Ascending aorta (tissue), 2 donors: ENCODE measurements around the gene SEC22C. TPM values are rescaled to one million over a fixed set of nuclear protein-coding genes. Genes with fewer than 3 reads are reported as not detected.

Experiments used
- DNase-seq, 2 donors: peaks; one replicate each; pipeline ENCODE4 v3.0.0-alpha.2; 2019; ENCODE audit warnings: low spot score in 2 of 2
- H3K27ac ChIP-seq, 2 donors: fragments of 200-600 bp; sonication (generic); one replicate each; pipeline ENCODE4 v1.5.1; 2016 to 2017; ENCODE audit warnings: mild to moderate bottlenecking in 1 of 2
- H3K27me3 ChIP-seq: fragments of 200-600 bp; sonication (generic); one replicate; pipeline ENCODE4 v1.5.1; 2017
- H3K36me3 ChIP-seq, 2 donors: fragments of 200-600 bp; sonication (generic); one replicate each; pipeline ENCODE4 v1.5.1; 2016
- H3K4me1 ChIP-seq, 2 donors: fragments of 200-600 bp; sonication (generic); one replicate each; pipeline ENCODE4 v1.5.1; 2016 to 2017; ENCODE audit warnings: mild to moderate bottlenecking in 1 of 2
- H3K4me3 ChIP-seq, 2 donors: fragments of 200-600 bp; sonication (generic); one replicate each; pipeline ENCODE4 v1.5.1; 2016 to 2017; ENCODE audit warnings: mild to moderate bottlenecking in 1 of 2
- H3K9me3 ChIP-seq, 2 donors: fragments of 200-600 bp; sonication (generic); one replicate each; pipeline ENCODE4 v1.5.1; 2016
- intact Hi-C: fragments of 100-400 bp; cut with DNase I; formaldehyde crosslinking; loops from one replicate; pipeline ENCODE4 v1.15.1; 2023
- total RNA-seq: library from RNA; depleted of rRNA; stranded (reverse); fragments of >200 nt; gene quantifications from one replicate; pipeline ENCODE4 v1.1.0, GENCODE V29; 2016
- TF ChIP-seq, protein P1 (sequence below), 3 experiments: fragments of 200-600 bp in 2 of 3; fragments of 450-650 bp in 1 of 3; sonication (generic) in 2 of 3; IDR thresholded peaks; one replicate each; pipeline ENCODE4 v1.5.1; 2016 to 2019; ENCODE audit warnings: antibody characterized with exemption in 3 of 3, mild to moderate bottlenecking in 1 of 3, moderate library complexity in 1 of 3

SEC22C gene
- total RNA-seq, 1 donor from 2014 or later, result 28.3 TPM

DNA sequence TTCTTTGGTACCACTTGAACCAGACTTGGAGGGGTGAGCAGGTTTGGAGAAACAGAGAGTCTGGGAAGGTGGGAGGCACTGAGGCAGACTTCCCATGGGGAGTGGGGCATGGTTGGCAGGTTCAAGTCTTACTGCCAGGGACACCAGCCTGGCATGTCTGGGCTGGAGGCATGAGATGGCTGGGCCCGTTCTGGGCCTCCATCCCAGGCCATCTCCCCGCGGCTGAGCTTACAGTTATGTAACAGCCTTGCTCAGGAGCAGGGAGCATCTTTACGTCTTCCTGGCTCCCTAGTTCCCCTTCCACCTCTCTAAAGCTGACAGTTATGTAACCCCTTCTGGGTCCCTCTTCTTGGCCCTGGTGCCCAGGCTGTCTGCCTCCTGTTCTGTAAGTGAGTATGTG is 66.9 kb downstream of the SEC22C start:
- DNase-seq, result no peak
- Histone ChIP-seq H3K27me3 (no peaks in the 10 kb centered on the region), H3K9me3 (no peaks in the 10 kb centered on the region), H3K36me3 (no peaks in the 10 kb centered on the region), H3K4me1 (peaks cover 22 to 37% of the 10 kb centered on the region in 2 donors), H3K4me3 (no peak overlapping the region), H3K27ac (peak overlapping the region; percentile 86 to 88)
- intact Hi-C loops, result no loop called here
- TF ChIP-seq, protein P1, sequence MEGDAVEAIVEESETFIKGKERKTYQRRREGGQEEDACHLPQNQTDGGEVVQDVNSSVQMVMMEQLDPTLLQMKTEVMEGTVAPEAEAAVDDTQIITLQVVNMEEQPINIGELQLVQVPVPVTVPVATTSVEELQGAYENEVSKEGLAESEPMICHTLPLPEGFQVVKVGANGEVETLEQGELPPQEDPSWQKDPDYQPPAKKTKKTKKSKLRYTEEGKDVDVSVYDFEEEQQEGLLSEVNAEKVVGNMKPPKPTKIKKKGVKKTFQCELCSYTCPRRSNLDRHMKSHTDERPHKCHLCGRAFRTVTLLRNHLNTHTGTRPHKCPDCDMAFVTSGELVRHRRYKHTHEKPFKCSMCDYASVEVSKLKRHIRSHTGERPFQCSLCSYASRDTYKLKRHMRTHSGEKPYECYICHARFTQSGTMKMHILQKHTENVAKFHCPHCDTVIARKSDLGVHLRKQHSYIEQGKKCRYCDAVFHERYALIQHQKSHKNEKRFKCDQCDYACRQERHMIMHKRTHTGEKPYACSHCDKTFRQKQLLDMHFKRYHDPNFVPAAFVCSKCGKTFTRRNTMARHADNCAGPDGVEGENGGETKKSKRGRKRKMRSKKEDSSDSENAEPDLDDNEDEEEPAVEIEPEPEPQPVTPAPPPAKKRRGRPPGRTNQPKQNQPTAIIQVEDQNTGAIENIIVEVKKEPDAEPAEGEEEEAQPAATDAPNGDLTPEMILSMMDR (IDR thresholded peaks at IDR 0.05), result no peak

DNA sequence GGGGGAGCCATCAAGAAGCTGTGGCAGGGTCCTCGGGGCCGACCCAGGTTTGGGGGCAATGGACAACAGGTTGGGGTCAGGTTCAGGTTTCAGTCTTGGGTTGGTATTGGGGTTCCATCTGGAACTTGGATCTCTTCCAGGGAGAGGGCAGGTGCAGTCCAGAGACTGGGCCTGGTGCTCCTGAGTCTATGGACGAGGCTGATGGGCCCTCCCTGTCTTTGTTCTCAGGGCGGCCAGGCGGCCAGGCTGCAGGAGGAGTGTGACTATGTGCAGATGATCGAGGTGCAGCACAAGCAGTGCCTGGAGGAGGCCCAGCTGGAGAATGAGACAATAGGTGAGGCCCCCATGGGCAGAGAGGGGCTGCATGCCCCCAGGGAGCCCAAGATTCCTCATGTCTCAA is 68.2 kb downstream of the SEC22C start:
- Histone ChIP-seq H3K27ac (peak overlapping the region; percentile 60 to 86), H3K4me3 (no peak overlapping the region), H3K27me3 (no peaks in the 10 kb centered on the region), H3K36me3 (no peaks in the 10 kb centered on the region), H3K9me3 (no peaks in the 10 kb centered on the region), H3K4me1 (peaks cover 22 to 37% of the 10 kb centered on the region in 2 donors)
- DNase-seq, result no peak
- intact Hi-C loops, result no loop called here
- TF ChIP-seq, protein P1 (IDR thresholded peaks at IDR 0.05), result no peak

DNA sequence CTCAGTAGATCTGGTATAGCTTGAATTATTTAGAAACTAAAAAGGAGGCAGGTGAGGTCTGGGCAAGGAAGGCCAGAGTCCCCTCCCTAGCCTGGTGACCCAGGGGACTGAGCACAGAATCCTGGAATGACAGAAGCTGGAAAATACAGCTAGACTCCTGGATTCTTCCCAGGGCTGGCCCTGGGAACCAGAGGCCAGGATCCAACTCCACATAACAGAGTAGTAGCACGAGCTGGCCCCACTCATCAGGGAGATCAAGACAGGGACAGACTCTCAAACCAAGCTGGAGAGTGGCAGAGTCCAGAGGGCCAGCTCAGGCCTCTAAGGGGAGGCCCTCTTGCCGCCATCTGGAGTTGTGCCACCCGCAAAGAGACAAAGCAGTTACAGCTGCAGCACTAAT is 68.6 kb downstream of the SEC22C start:
- Histone ChIP-seq H3K4me1 (peaks cover 22 to 37% of the 10 kb centered on the region in 2 donors), H3K9me3 (no peaks in the 10 kb centered on the region), H3K27ac (peak overlapping the region; percentile 60 to 86), H3K36me3 (no peaks in the 10 kb centered on the region), H3K4me3 (no peak overlapping the region), H3K27me3 (no peaks in the 10 kb centered on the region)
- intact Hi-C loops, result no loop called here
- DNase-seq, result no peak
- TF ChIP-seq, protein P1 (IDR thresholded peaks at IDR 0.05), result no peak

DNA sequence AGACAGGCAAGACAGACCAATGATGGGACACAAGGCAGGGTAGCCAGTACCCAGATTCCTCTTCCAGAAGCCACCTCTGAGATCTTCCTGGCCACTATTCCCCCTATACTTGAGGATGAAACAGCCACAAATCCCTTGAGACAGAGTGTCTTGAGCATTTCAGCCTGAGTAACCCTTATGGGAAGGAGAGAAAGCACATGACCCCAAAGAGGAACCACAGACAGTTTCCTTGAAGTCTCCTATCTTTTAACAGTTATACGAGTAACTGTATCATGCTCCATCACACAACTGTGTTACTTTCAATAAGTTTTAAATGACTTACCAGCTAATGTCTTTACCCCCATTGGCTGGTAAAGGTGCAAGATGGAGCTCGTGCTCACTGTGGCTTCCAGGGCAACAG is 70.0 kb downstream of the SEC22C start:
- H3K27me3 ChIP-seq, result no peaks in the 10 kb centered on the region
- H3K4me3 ChIP-seq, result no peak overlapping the region
- TF ChIP-seq, protein P1 (IDR thresholded peaks at IDR 0.05), result no peak
- no peak for DNase-seq
- no peak overlapping the region for H3K27ac ChIP-seq
- no peaks in the 10 kb centered on the region for H3K36me3 ChIP-seq
- H3K4me1 ChIP-seq, result peaks cover 22 to 31% of the 10 kb centered on the region in 2 donors
- H3K9me3 ChIP-seq, result no peaks in the 10 kb centered on the region
- intact Hi-C loops, result no loop called here

DNA sequence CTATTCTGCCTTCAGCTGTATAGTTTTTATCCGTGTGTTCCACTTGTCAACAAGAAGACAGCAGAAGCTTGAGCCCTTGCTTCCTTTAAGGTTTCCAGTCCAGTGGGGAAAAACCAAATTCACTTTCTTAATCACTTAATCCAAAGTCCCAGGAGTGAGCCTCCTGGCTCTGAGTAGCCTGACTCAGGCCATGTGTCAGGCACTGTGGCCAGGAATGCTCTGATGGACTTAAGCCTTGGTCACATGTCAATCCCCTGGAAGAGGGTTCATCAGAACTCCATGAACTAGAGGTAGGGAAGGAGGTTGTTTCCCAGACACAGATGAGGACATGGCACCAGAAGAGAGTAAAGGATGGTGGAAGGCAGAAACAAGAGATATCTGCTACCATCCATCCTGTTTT is 70.6 kb downstream of the SEC22C start:
- intact Hi-C loops, result no loop called here
- Histone ChIP-seq H3K4me3 (no peak overlapping the region), H3K36me3 (no peaks in the 10 kb centered on the region), H3K9me3 (no peaks in the 10 kb centered on the region), H3K4me1 (peaks cover 22 to 28% of the 10 kb centered on the region in 2 donors), H3K27me3 (no peaks in the 10 kb centered on the region), H3K27ac (no peak overlapping the region)
- DNase-seq, result no peak
- TF ChIP-seq, protein P1 (IDR thresholded peaks at IDR 0.05), result no peak

DNA sequence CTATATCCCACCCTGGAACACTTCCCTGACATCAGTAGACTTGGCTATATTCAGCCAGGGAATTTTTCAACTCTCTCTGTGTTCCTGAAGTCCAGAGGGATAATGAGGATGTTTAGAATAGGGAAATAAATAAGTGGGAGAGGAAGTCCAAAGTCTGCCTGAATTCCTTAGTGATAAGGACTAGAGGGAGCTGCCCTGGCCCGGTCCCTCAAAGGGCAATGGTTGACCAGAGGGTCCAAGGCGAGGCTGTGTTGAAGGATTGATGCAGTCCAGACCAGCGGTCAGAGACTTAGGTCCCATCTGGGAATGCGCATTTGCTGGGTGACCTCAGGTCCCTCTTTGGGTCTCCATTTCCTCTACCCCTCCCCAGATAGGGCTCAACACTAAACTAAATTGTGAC is 71.4 kb downstream of the SEC22C start:
- Histone ChIP-seq H3K4me3 (no peak overlapping the region), H3K9me3 (no peaks in the 10 kb centered on the region), H3K27me3 (no peaks in the 10 kb centered on the region), H3K27ac (no peak overlapping the region), H3K36me3 (no peaks in the 10 kb centered on the region), H3K4me1 (peaks cover 17 to 23% of the 10 kb centered on the region in 2 donors)
- intact Hi-C loops, result no loop called here
- TF ChIP-seq, protein P1 (IDR thresholded peaks at IDR 0.05), result no peak
- DNase-seq, result no peak
